Body of pancreas (tissue), 4 donors: ENCODE data around the gene SHISAL1. TPM values are rescaled to one million over a fixed set of nuclear protein-coding genes. Genes with fewer than 3 reads are reported as not detected.

Experiments used
- ATAC-seq: fragments of 150-250 bp; one replicate; pipeline ENCODE4 v1.9.1; 2016
- DNase-seq, 4 donors: peaks; one replicate each; pipeline ENCODE4 v3.0.0-alpha.2; 2019
- H3K27ac ChIP-seq, 4 donors: fragments of 200-600 bp; sonication (generic); 1 replicate in 3 of 4; 2 replicates in 1 of 4; pipeline versions ENCODE4 v1.5.1 to v1.6.1; 2016 to 2019; ENCODE audit warnings: mild to moderate bottlenecking in 1 of 4, mixed read lengths in 1 of 4, moderate library complexity in 1 of 4
- H3K27me3 ChIP-seq, 2 donors: fragments of 200-600 bp; sonication (generic); one replicate each; pipeline ENCODE4 v1.6.0; 2016; ENCODE audit warnings: mild to moderate bottlenecking in 1 of 2
- H3K36me3 ChIP-seq, 2 donors: fragments of 200-600 bp; sonication (generic); replicated peaks in 1 of 2; 2 replicates each; pipeline ENCODE4 v1.5.1; 2016; ENCODE audit warnings: low read depth in 2 of 2; ENCODE audit not compliant: insufficient read depth in 1 of 2
- H3K4me1 ChIP-seq: fragments of 200-600 bp; sonication (generic); one replicate; pipeline ENCODE4 v1.6.0; 2016
- H3K4me3 ChIP-seq, 2 donors: fragments of 200-600 bp; sonication (generic); 1 replicate in 1 of 2; 2 replicates in 1 of 2; pipeline ENCODE4 v1.5.1; 2016 to 2019
- H3K9me3 ChIP-seq, 3 donors: fragments of 200-600 bp; sonication (generic); 1 replicate in 2 of 3; 2 replicates in 1 of 3; pipeline ENCODE4 v1.5.1; 2016
- POLR2A ChIP-seq, 3 donors: fragments of 450-650 bp; IDR thresholded peaks; one replicate each; pipeline ENCODE4 v1.6.1; 2016; ENCODE audit warnings: antibody characterized with exemption in 3 of 3, mild to moderate bottlenecking in 2 of 3
- WGBS, 2 donors: methylation state at CpG; one replicate each; pipeline ENCODE4 v1.1.5; 2017; 5-methylcytosine and 5-hydroxymethylcytosine counted together
- intact Hi-C: fragments of 100-400 bp; cut with DNase I; formaldehyde crosslinking; loops from one replicate; pipeline ENCODE4 v1.15.1; 2023
- total RNA-seq, 2 donors: library from RNA; depleted of rRNA; stranded (reverse); fragments of >200 nt; gene quantifications; one replicate each; pipeline ENCODE4 v1.1.0, GENCODE V29; 2016
- TF ChIP-seq, protein P1 (sequence below), 7 experiments: fragments of 450-650 bp in 4 of 7; fragments of 200-600 bp in 3 of 7; sonication (generic) in 3 of 7; IDR thresholded peaks; one replicate each; pipeline ENCODE4 v1.5.1; 2016 to 2019; ENCODE audit warnings: antibody characterized with exemption in 7 of 7

SHISAL1 gene
- total RNA-seq, 2 donors from 2014 or later = 0.78 to 1.6 TPM

- intact Hi-C loops = no loop called here
- DNase-seq (no peak), ATAC-seq (no peak)
- H3K4me3 ChIP-seq = no peak overlapping the region
- H3K36me3 ChIP-seq = no peaks in the 10 kb centered on the region
- H3K27me3 ChIP-seq = no peaks in the 10 kb centered on the region
- no peak overlapping the region for H3K27ac ChIP-seq
- no peaks in the 10 kb centered on the region for H3K4me1 ChIP-seq
- 43 to 72% methylated on average over 9 of the region's 9 CpGs for WGBS, 2 donors
- H3K9me3 ChIP-seq = no peaks in the 10 kb centered on the region
- TF ChIP-seq, protein P1, sequence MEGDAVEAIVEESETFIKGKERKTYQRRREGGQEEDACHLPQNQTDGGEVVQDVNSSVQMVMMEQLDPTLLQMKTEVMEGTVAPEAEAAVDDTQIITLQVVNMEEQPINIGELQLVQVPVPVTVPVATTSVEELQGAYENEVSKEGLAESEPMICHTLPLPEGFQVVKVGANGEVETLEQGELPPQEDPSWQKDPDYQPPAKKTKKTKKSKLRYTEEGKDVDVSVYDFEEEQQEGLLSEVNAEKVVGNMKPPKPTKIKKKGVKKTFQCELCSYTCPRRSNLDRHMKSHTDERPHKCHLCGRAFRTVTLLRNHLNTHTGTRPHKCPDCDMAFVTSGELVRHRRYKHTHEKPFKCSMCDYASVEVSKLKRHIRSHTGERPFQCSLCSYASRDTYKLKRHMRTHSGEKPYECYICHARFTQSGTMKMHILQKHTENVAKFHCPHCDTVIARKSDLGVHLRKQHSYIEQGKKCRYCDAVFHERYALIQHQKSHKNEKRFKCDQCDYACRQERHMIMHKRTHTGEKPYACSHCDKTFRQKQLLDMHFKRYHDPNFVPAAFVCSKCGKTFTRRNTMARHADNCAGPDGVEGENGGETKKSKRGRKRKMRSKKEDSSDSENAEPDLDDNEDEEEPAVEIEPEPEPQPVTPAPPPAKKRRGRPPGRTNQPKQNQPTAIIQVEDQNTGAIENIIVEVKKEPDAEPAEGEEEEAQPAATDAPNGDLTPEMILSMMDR (IDR thresholded peaks at IDR 0.05) = no peak
- no peak for TF ChIP-seq POLR2A (IDR thresholded peaks at IDR 0.05)
These were observed 6.9 kb upstream of the SHISAL1 start for GRCh38 chr22:44319685-44320084.

- DNase-seq (no peak), ATAC-seq (no peak)
- H3K4me1 ChIP-seq = no peaks in the 10 kb centered on the region
- no peaks in the 10 kb centered on the region for H3K27me3 ChIP-seq
- no peaks in the 10 kb centered on the region for H3K9me3 ChIP-seq
- WGBS, 2 donors = 78 to 82% methylated on average over 7 to 9 of the region's 9 CpGs
- H3K4me3 ChIP-seq = no peak overlapping the region
- intact Hi-C loops = no loop called here
- no peaks in the 10 kb centered on the region for H3K36me3 ChIP-seq
- no peak overlapping the region for H3K27ac ChIP-seq
- TF ChIP-seq, protein P1 (IDR thresholded peaks at IDR 0.05) = no peak
- no peak for TF ChIP-seq POLR2A (IDR thresholded peaks at IDR 0.05)
These were observed 6.0 kb upstream of the SHISAL1 start for GRCh38 chr22:44318751-44319150.

- no peak overlapping the region for H3K27ac ChIP-seq
- no peak overlapping the region for H3K4me3 ChIP-seq
- ATAC-seq (no peak), DNase-seq (no peak)
- no peaks in the 10 kb centered on the region for H3K36me3 ChIP-seq
- no peaks in the 10 kb centered on the region for H3K9me3 ChIP-seq
- intact Hi-C loops = no loop called here
- no peaks in the 10 kb centered on the region for H3K4me1 ChIP-seq
- H3K27me3 ChIP-seq = no peaks in the 10 kb centered on the region
- TF ChIP-seq POLR2A (IDR thresholded peaks at IDR 0.05) = no peak
- TF ChIP-seq, protein P1 (IDR thresholded peaks at IDR 0.05) = no peak
- whole genome bisulfite sequencing, 2 donors = 70 to 75% methylated on average over 14 to 16 of the region's 17 CpGs
These were observed 5.3 kb upstream of the SHISAL1 start for GRCh38 chr22:44317886-44318637.

DNA sequence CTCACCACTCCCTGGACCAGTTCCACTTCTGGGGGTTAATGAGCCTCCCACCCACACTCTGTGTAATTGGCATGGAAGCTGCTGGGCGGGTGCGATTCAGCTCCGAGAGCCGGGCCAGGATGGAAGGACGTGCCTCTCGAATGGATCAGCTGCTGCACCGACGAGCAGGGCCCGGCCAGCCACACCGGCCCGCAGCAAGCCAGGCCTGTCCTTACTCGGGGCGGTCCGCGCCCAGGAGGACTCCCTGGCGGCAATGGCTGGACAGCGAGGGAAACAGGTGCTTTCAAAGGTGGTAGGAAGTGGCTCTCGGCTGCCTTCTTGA is 4.3 kb upstream of the SHISAL1 start:
- intact Hi-C loops = no loop called here

More for the DNA sequence above, 4.3 kb upstream of the SHISAL1 start:
- Histone ChIP-seq H3K4me3 (no peak overlapping the region), H3K27ac (no peak overlapping the region), H3K36me3 (no peaks in the 10 kb centered on the region), H3K9me3 (no peaks in the 10 kb centered on the region), H3K27me3 (no peaks in the 10 kb centered on the region), H3K4me1 (no peaks in the 10 kb centered on the region)
- 86 to 89% methylated on average over 7 to 18 of the region's 18 CpGs for WGBS, 2 donors
- TF ChIP-seq POLR2A (IDR thresholded peaks at IDR 0.05) = no peak
- TF ChIP-seq, protein P1 (IDR thresholded peaks at IDR 0.05) = no peak
- DNase-seq (no peak), ATAC-seq (no peak)
